ENCODE results near the gene VWA3B.

GRCh38 chr2:98245491-98245890 lies 158.5 kb downstream of the VWA3B start:
- TF ChIP-seq CTCF (IDR thresholded peaks at IDR 0.05; ENCODE audit: insufficient read depth, low read length, poor library complexity, severe bottlenecking) (no peak), EZH2phosphoT487 (conservative IDR thresholded peaks at IDR 0.05; ENCODE audit: low read length) (no peak)
